ENCODE measurements around the gene FGD4.

- TF ChIP-seq TCF4 (CRISPR knock-in tag; IDR thresholded peaks at IDR 0.05; ENCODE audit: borderline replicate concordance), result no peak
- TF ChIP-seq SNAI2 (CRISPR knock-in tag; IDR thresholded peaks at IDR 0.05), result no peak
- no peak for TF ChIP-seq OSR1 (CRISPR knock-in tag; IDR thresholded peaks at IDR 0.05)
- TF ChIP-seq ZNF70 (CRISPR knock-in tag; IDR thresholded peaks at IDR 0.05), result no peak
- TF ChIP-seq ZFP30 (CRISPR knock-in tag; IDR thresholded peaks at IDR 0.05), result no peak
- TF ChIP-seq ISL1 (CRISPR knock-in tag; IDR thresholded peaks at IDR 0.05), result no peak
- TF ChIP-seq ZFP3 (CRISPR knock-in tag; IDR thresholded peaks at IDR 0.05), result no peak
- TF ChIP-seq CREB5 (CRISPR knock-in tag; IDR thresholded peaks at IDR 0.05; ENCODE audit: low read depth), result no peak
Observed at GRCh38 chr12:32595251-32595650, 195.9 kb downstream of the FGD4 start.

All from SK-N-SH treated with all-trans-retinoic acid at 6 μM for 48 hours (cell line).